GM18511 (cell line): ENCODE results near the gene PLCG2.
"Not testable (repeated sequence)": the region's sequence is repeated elsewhere in the genome, so short reads cannot be mapped to it uniquely, and the experiment has no call there.

Source experiments
- ATAC-seq: cut with Tn5 transposase; IDR thresholded peaks from one replicate; pipeline ENCODE4 v1.9.1; 2021; ENCODE audit warnings: mild to moderate bottlenecking, moderate library complexity; ENCODE audit not compliant: unreplicated experiment

Gene PLCG2

GRCh38 chr16:81752876-81753227 lies 26.2 kb upstream of the PLCG2 start:
- no peak for ATAC-seq

GRCh38 chr16:81754858-81755257 lies 24.2 kb upstream of the PLCG2 start:
- ATAC-seq, result no peak

- no peak for ATAC-seq
Observed at GRCh38 chr16:81755915-81756614, 23.0 kb upstream of the PLCG2 start.

- no peak for ATAC-seq
Observed at GRCh38 chr16:81756615-81757356, 22.3 kb upstream of the PLCG2 start.

GRCh38 chr16:81758376-81758775 lies 20.7 kb upstream of the PLCG2 start:
- ATAC-seq, result no peak

GRCh38 chr16:81762322-81762721 lies 16.8 kb upstream of the PLCG2 start:
- ATAC-seq, result not testable (repeated sequence)

GRCh38 chr16:81765111-81765919 lies 13.8 kb upstream of the PLCG2 start:
- ATAC-seq, result no peak

- no peak for ATAC-seq
Observed at GRCh38 chr16:81765969-81766368, 13.1 kb upstream of the PLCG2 start.

- ATAC-seq, result no peak
Observed at GRCh38 chr16:81767987-81768592, 11.0 kb upstream of the PLCG2 start.

- ATAC-seq, result no peak
Observed at GRCh38 chr16:81770008-81770407, 9.1 kb upstream of the PLCG2 start.

- ATAC-seq, result peak; percentile 31
Observed at GRCh38 chr16:81774348-81774747, 4.7 kb upstream of the PLCG2 start.

GRCh38 chr16:81775570-81775969 lies 3.5 kb upstream of the PLCG2 start:
- ATAC-seq, result no peak

GRCh38 chr16:81778231-81778630 lies 860 bp upstream of the PLCG2 start:
- ATAC-seq, result no peak

GRCh38 chr16:81779536-81780320 lies 637 bp downstream of the PLCG2 start:
- peak; percentile 17 for ATAC-seq

- ATAC-seq, result no peak
Observed at GRCh38 chr16:81780350-81780749, 1.3 kb downstream of the PLCG2 start.

GRCh38 chr16:81782236-81782635 lies 3.1 kb downstream of the PLCG2 start:
- no peak for ATAC-seq

GRCh38 chr16:81784072-81784795 lies 5.1 kb downstream of the PLCG2 start:
- ATAC-seq, result peak; percentile 44

GRCh38 chr16:81785138-81785924 lies 6.2 kb downstream of the PLCG2 start:
- no peak for ATAC-seq

- no peak for ATAC-seq
Observed at GRCh38 chr16:81786321-81786720, 7.2 kb downstream of the PLCG2 start.
